ENCODE data around the gene SRC.

DNA sequence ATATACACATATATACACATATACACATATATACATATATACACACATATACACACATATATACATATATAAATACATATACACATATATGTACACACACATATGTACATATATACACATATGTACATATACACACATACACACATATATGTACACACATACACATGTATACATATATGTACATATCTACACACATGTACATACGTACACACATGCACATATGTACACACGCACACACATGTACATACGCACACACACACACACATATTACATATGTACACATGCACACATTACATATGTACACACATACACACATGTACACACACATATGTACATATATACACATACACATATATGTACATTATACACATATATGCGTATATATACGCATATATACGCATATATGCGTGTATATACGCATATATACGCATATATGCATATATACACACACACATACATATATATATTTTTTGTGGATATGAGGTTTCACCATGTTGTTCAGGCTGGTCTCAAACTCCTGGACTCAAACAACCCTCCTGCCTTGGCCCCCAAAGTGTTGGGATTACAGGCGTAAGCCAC is 27.2 kb downstream of the SRC start:
- TF ChIP-seq, protein P1, sequence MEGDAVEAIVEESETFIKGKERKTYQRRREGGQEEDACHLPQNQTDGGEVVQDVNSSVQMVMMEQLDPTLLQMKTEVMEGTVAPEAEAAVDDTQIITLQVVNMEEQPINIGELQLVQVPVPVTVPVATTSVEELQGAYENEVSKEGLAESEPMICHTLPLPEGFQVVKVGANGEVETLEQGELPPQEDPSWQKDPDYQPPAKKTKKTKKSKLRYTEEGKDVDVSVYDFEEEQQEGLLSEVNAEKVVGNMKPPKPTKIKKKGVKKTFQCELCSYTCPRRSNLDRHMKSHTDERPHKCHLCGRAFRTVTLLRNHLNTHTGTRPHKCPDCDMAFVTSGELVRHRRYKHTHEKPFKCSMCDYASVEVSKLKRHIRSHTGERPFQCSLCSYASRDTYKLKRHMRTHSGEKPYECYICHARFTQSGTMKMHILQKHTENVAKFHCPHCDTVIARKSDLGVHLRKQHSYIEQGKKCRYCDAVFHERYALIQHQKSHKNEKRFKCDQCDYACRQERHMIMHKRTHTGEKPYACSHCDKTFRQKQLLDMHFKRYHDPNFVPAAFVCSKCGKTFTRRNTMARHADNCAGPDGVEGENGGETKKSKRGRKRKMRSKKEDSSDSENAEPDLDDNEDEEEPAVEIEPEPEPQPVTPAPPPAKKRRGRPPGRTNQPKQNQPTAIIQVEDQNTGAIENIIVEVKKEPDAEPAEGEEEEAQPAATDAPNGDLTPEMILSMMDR (conservative IDR thresholded peaks at IDR 0.05; ENCODE audit: low read depth, low read length): no peak
- no peak for TF ChIP-seq EZH2 (IDR thresholded peaks at IDR 0.05; ENCODE audit: borderline replicate concordance, low read depth, low read length, poor library complexity, severe bottlenecking)

Data from A673 (cell line).